ENCODE measurements around the gene AGO3. TPM values are rescaled to one million over a fixed set of nuclear protein-coding genes. Genes with fewer than 3 reads are reported as not detected.
"Not testable (repeated sequence)": the region's sequence is repeated elsewhere in the genome, so short reads cannot be mapped to it uniquely, and the experiment has no call there.

The AGO3 gene
- polyA plus RNA-seq, 12 donors = 9.3 to 94.1 (median 12.0) TPM

DNA sequence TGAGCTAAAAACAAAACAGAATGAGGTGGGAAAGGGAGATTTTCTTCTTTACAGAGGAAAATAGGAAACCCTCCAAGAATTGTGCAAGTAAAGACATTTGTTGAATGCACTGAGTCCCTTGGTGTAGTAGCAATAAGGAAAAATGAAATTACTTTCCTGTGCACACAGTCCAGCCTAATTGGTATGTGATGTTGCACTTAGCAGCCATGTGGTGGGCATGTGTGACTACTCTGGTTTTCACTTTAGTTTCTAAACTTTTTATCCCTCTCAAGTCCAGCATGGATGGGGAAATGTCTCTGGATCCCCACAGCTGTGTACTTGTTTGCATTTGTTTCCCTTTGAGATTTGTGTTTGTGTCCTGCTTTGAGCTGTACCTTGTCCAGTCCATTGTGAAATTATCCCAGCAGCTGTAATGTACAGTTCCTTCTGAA lies 7.1 kb upstream of the AGO3 start:
- DNase-seq = peak; percentile 37

DNA sequence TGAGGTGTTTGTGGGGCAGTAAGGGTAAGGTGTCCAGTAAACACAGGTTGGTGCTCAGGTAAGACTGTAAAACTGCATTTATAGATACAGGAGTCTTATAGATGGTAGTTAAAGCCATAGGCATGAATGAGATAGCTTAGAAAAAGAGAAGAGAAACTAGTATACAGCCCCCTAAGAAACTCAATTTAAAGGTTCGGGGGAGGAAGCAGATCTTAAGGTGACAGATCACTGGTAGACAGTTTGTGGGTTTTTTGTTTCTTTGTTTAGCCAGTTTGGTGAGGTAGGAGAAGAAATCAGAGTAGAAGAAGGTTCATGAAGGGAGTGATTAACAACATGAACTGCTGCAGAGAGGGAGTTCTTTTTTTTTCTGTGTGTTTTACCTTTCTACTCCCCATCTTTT lies 6.1 kb upstream of the AGO3 start:
- no peak for DNase-seq

DNA sequence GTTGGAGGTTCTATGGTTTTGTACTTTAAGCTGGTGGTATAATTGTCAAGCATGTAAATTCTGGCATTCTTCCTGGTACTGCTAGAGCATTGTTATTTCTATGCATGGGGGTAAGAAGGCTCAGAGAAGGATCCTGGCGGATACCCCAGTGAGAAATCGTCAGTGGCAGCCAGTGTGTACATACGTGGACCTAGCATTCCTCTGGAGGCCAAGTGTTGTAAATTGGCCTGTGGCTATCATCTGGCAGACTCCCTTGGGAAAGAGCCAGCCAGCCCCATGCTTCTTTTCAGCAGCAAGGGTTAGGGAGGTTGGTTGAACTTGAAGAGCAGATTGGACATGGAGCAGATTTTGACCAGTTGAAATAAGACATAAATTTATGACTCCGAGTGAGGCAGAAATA lies 5.2 kb upstream of the AGO3 start:
- no peak for DNase-seq

DNA sequence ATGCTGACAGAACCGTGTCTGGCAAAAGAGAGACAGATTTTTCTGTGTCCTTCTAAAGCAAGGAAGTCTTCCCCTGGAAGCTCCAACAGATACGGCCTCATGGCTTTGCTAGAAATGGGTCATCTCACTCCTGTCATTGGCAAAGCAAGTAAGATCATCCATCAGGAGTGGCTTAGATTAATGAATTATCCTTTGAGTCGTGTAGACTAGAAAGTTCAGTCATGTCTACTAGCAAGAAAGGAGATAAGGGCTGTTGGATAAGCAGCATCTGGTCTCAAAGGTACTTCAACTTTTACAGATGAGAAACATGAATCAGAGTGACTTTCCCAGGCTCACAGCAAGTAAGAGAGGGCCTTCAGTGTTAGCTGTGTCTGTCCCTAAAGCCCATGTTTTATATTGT lies 3.4 kb upstream of the AGO3 start:
- no peak for DNase-seq

DNA sequence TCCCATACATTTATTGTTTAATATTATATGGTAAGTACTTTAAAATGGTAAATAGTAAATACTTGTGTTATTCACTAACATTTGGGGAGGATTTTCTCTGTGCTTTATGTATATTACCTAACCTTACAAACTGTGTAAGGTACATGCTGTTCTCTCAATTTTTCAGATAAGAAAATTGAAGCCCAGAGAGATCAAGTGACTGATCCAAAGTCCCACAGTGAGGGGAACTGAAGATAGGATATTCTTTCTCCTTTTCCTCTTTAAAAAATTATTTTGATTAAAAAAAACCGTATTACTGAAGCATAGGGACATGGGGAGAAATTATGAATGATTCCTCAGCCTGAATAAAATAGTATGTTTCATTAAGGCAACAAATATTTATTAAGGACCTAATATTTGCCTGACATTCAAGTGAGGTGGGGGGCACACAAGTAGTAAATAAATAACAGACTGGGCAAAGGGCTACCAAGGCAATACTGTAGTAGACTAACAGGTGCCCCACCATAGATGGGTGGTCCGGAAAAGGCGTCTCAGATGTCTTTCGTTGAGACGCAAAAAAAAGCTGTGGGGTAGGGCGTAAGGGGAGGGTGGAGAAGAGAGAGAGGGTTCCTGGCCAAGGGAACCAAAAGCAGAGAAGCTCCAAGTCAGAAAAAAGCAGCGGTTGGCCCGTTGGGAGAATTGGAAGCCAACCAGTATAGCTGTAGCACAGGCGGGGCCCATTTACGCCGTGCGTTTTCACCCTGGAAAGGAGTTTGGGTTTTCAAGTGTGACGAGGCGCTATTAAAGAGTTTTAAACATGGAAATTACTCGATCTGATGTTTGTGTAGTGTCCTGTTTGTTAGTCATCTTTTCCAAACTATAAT lies 944 bp upstream of the AGO3 start:
- DNase-seq = peak; percentile 71

DNA sequence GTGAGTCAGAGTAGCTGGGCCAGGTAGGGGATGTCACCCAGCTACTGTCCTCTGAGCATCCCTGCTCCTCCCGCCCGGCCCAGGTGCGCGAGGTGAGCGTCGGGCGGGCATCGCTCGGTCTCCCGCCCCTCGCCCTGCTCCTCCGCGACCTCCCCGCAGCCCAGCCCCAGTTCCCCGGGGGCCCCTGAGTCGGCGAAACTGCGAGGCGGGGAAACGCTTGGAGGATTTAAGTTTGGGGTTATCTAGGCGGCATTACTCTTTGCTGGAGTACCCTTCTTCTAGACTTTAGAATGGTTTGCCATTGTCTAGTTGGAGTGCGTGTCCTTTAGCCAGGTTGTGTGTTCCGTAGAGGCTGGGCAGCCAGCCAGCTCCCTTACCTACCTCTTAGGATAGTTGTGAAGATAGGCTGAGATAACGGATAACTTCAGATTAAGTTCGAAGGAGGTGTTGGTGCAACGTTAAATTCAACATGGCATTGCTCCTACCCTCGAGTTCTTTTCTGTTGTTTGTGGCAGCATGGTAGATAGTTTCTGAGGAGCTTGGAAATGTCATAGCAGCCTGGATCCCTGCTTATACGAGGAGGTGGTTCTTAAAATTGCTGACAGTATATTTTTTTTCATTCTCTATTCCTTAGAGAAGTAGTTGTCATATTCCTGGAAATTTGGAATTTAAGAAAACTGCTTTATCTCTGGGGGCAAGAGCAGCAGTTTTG lies 697 bp downstream of the AGO3 start:
- DNase-seq = peak; percentile 31

DNA sequence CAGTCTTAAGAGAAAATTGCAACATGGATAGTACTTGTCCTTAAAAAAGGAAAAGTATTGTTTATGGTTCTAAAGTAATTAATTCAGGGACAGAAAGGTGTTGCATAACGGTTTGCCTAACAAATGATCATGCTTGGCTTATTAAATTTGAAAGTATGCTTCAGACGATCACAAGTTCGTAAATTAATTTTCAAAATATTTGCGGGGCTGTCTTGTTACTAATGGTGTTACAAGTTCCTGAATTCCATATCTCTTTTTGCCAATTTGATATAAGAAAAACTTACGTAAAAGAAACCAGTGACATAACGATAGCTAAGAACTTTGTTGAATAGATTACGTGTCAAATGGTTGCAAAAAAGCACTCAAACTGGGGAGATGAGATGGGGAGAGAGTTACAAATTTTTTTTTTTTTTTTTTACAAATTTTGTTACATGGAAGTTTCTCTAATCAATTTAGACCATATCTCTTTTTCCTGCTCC lies 1.3 kb downstream of the AGO3 start:
- DNase-seq = no peak

DNA sequence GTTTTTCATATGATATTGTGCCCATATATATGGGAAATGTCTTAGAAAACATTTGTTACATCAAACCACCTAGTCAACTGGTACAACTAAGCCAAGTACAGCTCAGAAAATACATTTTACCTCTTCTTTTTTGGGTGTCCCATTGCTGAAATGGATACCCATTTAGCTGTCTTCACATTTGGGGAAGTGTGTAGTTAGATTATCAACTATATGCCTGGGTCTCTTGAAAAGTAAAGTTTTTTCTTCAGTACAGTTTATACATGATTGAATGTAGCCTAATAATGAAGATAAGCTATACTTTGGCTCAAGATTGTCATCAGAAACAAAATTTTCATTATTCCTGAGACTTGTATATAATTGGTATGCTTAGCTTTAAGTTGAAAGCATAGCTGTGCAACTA lies 2.0 kb downstream of the AGO3 start:
- no peak for DNase-seq

DNA sequence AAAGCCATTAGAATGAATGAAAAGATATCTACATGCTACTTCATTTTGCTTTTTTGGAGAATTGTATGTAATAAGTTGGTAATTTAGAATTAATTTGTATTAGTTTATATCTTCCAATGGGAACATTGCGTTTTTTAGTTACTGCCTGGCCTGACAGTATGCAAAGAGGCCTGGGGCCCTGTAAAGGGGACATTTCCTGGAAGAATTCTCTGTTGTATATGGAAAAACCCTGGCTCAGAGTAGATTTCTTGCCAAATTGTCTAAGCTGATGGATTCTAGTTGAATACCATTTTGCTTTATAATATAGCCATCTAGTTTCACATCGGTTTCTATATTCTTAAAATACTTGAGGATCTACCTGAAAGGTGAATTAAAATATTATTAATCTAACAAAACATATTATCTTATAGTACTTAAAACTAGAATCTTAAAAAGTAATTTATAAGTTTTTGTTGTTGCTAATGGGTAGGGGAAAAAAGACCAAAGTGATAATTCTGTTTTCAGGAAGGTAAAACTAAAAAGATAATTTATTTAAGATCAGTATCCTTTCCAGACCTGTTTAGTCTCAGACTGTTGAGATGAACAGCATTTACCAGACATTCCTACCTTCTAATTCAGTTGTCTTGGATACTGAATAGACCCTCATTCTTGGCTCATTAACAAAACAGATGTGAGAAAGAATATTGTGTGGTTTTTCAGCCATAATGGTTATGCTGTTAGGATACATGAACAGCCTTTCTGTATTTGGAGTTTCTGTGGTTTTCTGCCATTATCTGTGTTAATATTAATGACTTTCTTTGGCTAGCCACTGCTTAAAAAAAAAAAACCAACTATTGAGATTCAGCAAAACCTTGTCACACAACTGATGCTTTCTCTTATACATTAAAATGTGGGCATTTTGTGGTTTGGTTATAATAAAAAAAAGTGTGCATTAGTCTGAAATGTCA lies 4.8 kb downstream of the AGO3 start:
- DNase-seq = peak; percentile 77

DNA sequence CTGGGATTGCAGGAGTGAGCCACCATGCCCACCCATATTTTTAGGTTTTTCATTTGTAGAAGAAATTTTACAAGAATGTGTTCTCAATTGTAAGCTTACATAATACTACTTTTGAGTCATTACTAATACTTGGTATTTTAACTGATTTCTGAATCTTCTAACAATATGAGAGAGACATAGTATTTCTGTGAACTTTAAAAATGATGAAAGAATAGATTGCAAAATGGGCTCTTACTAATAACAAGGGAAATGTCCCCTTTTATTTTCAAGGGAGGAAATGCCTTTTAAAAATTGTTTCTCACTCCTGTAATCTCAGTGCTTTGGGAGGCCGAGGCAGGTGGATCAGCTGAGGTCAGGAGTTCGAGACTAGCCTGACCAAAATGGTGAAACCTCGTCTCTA lies 5.9 kb downstream of the AGO3 start:
- no peak for DNase-seq

DNA sequence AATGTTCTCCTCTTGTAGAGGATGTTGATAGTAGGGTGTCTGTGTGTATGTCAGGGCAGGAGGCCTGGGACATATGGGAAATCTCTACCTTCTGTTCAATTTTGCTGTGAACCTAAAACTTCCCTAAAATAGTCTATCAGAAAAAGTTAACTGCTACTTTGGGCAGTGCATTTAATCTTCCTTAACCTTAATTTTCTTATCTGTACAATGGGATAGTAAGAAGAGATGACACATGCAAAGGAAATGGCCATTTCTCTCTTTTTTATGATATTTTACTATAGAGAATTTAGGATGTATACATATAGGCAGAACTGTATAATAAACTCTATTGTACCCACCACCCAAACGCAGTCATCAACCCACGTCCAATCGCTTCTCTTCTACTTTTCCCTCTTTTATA lies 8.6 kb downstream of the AGO3 start:
- no peak for DNase-seq

DNA sequence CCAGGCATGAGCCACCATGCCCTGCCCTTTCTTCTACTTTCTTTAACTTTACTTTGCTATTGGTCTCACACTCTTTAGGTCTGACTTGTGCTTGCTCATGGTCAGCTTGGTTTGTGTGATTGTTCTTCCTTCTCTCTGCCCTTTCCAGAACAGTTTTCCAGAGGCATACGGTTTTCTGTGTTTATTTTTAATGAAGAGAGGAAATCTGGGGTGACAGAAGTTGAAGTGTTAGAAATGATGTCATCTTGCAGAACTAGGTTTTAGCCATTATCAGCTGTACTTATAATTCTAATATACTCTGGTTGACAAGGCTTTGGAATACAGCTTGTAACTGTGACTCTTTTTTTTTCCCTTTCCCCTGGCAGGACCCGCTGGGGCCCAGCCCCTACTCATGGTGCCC lies 14.4 kb downstream of the AGO3 start:
- no peak for DNase-seq

DNA sequence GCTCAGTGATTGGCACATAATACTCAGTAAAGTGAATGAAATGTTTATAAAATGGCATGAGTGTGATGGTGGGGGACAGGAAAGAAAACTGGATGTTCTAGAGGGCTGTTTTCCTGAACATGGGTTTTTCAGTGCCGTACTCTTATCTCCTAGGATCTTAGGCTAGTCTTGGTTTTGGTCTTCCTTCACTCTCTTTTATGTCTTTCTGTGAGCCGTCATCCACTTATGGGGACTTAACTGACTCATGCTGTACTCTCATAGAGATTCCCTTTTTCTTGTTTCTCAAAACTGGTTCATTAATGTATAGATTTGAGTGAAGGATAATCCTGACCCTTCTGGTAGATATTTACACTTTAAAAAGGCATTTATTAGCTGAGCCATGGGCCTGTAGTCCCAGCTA lies 16.6 kb downstream of the AGO3 start:
- no peak for DNase-seq

DNA sequence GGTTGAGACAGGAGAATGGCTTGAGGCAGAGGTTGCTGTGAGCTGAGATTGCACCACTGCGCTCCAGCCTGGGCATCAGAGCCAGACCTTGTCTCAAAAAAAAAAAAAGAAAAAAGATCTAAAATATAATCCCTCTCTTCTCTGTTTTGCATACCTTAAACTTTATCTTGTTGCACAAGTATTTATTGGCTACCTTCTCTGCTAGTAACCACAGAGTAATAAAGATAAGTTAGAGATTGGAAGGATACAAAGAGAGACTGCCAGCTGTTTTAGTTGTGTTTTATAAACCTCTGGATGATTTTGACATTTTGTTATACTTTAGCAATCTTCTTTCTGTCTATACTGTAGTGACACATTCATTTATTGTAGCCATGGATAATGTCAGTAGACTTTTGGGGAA lies 27.7 kb downstream of the AGO3 start:
- DNase-seq = no peak

DNA sequence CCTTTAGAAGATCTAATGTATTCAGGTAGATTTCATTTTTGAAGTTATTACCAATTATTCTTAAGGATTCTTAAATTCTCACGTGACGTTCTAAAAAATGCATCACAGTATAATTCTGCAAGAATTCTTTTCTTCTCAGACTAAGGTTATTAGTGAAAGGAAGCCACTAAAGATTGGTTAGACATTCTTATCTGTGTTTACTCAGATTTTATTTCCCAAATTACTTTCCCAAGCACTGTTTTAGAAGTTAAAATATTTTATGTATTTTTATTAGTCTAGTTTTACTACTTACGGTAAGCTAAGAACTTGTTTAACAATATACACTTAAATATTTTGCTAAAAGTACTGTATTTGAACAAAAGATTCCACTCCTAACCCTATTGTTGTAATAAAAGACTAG lies 28.4 kb downstream of the AGO3 start:
- DNase-seq = no peak

DNA sequence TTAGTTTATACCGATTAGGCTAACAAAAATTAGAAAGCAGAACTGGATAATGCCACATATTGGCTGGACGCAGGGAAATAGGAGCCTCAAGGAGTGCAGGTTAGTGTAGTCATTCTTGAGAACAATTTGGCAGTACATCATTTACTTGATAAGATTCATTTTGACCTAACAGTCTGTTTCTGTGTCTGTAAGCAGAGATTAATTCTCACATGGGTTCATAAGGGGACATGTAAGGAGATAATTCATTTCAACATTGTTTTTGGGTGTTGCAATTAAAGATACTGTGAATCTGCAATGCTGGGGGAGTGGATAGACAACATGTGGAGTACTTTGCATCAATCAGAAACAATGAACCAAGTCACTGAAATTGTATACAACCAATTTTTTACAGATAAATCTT lies 32.0 kb downstream of the AGO3 start:
- DNase-seq = no peak

DNA sequence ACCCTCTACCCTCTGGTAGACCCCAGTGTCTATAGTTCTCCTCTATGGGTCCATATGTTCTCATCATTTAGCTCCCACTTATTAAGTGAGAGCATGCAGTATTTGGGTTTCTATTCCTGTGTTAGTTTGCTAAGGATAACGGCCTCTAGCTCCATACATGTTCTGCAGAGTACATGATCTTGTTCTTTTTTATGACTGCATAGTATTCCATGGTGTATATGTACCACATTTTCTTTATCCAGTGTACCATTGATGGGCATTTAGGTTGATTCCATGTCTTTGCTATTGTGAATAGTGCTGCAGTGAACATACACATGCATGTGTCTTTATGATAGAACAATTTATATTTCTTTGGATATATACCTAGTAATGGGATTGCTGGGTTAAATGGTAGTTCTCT lies 33.4 kb downstream of the AGO3 start:
- not testable (repeated sequence) for DNase-seq

DNA sequence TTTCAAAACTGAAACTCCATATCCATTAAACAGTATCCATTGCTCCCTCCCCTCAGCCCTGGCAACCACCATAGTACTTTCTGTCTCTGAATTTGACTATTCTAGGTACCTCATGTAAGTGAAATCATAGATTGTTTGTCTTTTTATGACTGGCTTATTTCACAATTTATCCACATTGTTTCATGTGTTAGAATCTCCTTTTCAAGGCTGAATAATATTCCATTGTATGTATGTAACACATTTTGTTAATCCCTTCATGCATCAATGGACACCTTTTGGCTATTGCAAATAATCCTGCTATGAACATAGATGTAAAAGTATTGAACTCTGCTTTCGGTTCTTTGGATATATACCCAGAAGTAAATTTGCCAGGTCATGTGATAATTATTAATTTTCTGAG lies 37.5 kb downstream of the AGO3 start:
- DNase-seq = no peak

DNA sequence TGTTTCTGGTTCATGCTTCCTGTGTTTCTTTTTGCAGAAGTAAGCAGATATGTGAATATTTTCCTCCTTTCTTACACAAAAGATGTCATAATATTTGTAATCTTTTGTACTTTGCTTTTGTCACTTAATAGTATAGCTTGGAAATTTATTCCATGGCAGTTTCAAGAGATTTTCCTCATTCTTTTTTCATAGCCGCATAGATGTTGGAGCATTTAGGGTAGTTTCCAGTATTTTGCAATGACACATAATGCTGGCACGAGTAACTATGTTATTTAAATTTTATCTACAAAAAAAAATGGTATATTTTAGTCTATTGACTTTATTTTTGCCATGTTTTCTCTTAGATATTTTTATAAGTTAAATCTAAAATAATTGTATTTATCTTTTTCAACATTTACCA lies 40.7 kb downstream of the AGO3 start:
- DNase-seq = no peak

DNA sequence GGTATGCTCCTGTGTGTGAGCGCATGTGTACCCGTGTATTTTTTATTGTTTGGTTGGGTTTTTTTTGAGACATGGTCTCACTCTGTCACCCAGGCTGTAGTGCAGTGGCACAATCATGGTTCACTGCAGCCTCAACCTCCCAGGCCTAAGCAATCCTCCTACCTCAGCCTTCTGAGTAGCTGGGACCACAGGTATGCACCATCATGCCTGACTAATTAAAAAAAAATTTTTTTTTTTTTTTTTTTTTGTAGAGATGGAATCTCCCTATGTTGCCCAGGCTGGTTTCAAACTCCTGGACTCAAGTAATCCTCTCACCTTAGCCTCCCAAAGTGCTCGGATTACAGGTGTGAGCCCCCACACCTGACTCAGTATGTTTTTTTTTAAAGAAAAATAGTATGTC lies 41.7 kb downstream of the AGO3 start:
- DNase-seq = not testable (repeated sequence)

DNA sequence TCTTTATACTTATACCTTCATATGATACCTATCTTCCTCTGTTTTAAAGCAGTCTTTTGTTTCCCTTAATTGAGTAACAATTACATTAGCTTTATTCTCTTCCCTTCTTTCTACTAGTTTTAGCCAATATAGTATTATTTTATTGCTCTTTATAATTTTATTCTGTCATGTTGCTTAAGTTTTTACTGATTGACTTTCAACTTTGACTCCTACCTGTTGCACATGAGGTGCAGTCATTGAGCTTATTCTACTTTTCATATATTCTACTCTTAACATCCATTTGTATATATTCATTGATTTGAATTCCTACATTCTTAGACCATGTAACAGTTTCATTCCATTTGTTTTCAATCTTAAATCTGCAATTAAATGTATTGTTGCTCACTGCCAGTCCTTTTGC lies 49.2 kb downstream of the AGO3 start:
- DNase-seq = no peak

DNA sequence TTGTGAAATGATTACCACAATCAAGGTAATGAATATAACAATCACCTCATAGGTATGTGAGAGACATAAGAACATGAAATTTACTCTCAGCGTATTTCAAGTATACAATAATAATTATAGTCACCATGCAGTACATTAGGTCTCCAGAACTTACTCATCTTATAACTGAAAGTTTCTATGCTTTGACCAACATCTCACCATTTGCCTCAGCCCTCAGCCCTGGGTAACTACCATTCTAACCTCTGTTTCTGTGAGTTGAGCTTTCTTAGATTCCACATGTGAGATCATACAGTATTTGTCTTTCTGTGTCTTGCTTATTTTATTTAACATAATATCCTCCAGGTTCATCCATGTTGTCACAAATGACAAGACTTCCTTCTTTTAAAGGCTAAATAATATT lies 57.3 kb downstream of the AGO3 start:
- DNase-seq = no peak

All from muscle of arm (tissue), 12 donors.